HT1080 (cell line): ENCODE results near the gene MCOLN2. TPM values are rescaled to one million over a fixed set of nuclear protein-coding genes. Genes with fewer than 3 reads are reported as not detected.
A peak's percentile ranks its signal among the peaks of the same experiment; 100 is the strongest.
"Not testable (repeated sequence)": the region's sequence is repeated elsewhere in the genome, so short reads cannot be mapped to it uniquely, and the experiment has no call there.

ENCODE experiments used
- DNase-seq: peaks from one replicate; pipeline ENCODE4 v3.0.0-alpha.2; 2015; ENCODE audit warnings: low read depth
- total RNA-seq: library from RNA; depleted of rRNA; stranded (reverse); fragments of >200 nt; shearing (Covaris generic); gene quantifications from 2 replicates; pipeline ENCODE4 v1.2.3, GENCODE V29; 2014

Gene MCOLN2
- total RNA-seq, 1 experiment from 2014 or later, result 14.9 TPM

DNA sequence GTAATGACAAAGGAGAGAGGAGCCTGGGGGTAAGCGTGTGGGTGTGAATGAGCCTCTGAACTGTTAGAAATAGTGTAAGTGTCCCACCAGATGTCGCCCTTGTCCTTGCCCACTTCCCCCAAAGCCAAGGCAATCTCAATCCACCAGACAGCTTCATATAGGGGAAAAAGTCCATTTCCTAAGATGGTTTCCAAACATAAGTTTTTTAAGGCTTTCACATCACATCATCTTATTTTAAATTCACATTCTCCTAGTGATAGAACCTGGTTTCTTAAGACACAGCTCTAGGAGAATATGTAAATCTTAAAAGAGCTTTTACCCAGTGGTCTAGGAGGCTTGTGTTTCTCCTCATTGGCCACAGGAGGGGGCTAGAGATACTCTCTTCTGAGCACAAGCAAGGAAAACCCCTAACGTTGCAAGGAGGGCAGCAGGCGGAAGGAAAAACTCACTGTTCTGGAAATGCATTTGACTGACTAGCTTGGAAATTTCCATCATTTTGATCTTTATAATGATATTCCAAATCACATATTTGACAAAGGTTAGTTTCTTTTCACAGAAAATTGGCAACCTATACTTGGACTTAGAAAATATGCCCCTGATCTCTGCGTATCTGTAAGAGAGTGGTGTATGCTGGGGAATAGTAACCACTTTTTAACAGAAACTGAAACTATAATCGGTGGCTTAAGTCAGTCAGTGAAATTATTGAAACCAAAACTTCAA lies 52.0 kb downstream of the MCOLN2 start:
- DNase-seq, result peak; percentile 80

- no peak for DNase-seq
Measured at GRCh38 chr1:84941843-84942242, 55.1 kb downstream of the MCOLN2 start.

GRCh38 chr1:84940481-84940880 lies 56.4 kb downstream of the MCOLN2 start:
- peak; percentile 69 for DNase-seq

DNA sequence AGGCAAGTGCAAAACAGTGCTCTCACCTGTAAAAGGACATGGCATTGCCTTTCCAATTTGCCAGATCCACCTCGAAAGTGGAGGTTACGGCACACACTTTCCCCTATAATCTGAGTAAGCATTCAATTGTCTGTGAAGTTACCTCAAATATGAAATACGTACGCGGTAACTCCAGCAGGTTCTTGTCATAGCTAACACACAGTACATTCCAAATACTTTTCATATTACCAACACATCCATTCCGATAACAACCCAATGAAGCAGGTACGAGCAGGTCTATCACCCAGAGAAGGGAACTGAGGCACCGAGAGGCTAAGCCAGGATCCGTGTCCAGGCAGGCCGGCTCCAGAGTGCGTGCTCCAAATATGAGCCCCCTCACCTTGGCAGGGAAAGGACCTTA lies 57.2 kb downstream of the MCOLN2 start:
- DNase-seq, result no peak

DNA sequence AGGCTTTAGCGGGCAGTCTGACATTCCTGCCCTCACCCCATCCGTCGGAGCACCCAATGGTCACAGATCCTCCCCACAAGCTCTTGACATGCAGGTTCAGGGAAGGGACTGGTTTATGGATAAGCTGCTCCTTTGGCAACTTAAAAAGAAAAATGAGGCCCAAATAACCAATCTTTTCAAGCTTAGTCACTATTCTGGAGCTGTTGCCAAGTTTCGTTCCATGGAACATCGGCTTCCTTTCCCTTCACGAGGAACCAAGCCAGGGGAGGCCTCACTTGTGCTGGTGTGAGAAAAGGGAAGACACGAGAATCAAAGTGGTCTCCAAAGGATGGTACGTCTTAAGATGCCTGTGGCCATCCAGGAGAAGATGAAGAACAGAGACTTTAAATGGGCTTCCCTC lies 57.8 kb downstream of the MCOLN2 start:
- no peak for DNase-seq

DNA sequence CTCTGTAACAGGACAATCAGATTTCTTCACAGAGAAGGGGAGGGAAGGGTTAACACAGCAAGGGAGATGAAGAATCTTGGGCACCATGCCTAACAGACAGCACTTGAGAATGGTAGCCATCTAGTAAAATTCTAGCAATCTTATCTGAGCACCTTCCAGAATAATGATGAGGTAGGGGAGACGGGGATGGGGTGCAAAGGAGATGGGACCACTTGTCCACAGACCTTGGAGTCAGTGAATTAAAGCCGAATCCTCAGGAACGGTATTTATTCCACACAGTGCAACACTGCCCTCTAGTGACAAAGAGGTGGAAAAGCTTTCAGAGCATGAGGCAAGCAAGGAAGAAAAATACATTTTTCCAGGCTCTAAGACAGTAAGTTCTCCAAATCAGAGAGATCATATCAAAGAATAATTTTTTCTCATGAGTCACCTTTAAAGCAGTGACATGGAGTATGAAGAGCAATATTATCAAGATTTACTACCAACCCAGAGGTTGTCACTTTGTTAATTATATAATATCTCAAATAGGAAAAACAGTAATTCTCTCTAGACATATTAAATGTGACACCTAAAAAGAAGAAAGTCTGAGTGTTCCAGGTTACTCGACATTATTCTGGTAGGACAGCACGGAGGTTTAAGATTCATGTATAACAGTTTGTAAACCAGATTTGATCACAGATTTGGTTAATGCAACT lies 60.6 kb downstream of the MCOLN2 start:
- DNase-seq, result peak; percentile 27

GRCh38 chr1:84933011-84933611 lies 63.8 kb downstream of the MCOLN2 start:
- DNase-seq, result no peak

DNA sequence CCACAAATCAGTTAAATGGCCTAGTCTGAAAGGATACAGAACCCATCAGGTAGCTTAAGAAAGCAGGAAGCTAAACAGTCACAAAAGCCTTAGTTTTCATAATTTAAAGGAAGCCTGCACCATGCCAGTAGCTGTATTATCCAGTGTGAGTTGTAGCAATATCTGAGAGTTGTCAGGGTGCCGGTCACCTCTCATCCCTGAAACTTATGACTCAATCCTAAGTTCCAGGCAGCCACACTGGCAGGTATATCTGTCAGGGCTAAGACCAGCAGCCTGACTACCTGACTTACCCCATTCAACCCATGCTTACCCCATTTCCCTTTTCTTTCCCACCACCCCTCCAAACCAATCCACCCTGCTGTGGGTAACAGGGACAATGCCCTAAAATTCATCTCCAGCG lies 66.1 kb downstream of the MCOLN2 start:
- DNase-seq, result no peak

DNA sequence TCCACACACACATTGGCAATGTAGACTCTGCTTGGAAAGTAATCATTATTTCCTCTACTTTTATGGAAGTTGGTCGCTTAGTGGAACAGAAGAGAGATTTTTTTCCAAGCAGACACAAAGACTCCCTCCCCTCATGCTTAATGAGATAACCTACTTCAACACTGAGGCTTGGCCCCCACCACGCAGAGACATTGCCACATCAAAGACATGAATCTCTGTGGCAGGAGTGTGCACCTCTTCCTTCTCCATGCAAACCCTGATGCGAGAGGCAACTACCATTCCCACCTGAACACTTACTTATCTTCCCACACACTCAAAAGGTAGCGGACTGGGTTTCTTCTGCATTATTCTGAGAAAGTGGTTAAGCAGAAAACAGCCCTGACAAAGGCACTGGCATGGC lies 66.6 kb downstream of the MCOLN2 start:
- no peak for DNase-seq

DNA sequence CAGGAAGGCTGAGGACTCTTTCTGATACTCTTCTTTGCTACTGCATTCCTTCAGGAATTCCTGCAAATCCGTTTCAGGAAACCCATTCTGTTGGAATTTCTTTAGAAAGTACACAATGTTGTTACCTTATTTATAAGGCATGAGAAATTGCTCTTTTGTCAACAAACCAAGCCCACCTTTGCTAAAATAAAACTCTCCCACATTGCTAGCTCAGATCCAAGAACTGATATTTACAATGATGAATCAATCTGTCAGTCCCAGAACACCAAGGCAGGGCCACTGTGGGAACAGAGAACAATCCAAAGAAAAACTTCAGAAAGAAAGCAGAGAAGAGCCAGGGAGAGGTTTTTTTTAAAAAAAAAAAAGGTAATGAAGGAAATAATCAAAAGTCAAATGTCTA lies 67.3 kb downstream of the MCOLN2 start:
- DNase-seq, result no peak

GRCh38 chr1:84928979-84929378 lies 67.9 kb downstream of the MCOLN2 start:
- no peak for DNase-seq

GRCh38 chr1:84923317-84923716 lies 73.6 kb downstream of the MCOLN2 start:
- DNase-seq, result no peak

DNA sequence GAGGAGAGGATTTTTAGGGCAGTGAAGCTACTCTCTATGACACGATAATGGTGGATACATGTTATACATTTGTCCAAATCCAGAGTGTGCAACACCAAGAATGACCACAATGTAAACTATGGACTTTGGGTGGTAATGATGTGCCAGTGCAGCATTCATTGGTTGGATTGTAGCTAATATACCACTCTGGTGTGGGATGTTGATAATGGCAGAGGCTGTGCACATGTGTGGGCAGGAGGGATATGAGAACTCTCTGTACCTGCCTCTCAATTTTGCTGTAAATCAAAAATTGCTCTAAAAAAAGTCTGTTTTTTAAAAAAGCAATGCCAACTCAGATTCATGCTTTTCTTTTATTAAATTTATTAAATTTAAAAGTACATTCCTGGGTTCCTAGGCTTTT lies 76.8 kb downstream of the MCOLN2 start:
- no peak for DNase-seq

DNA sequence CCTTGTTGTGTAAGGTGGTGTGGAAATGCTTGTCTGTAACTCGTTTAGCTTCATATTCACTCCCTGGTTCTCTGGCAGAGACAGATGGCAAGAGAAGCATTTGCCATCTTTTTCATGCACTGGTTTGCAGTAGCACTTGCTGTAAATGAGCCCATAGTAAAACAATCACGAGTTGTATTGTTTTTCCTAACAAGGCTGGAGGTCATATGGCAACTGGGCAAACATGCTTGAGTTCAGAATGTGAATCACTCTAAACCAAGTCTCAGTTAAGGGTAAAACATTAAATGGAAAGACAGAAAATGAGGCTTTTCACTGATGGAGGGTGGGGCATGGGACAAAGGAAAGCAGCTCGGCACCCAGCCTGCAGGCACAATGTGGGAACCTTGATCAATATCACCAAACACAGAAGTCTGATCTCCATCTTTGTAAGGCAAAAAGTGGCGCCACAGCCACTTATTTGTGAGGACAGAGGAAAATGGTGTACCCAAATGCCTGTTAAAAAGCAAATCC lies 77.4 kb downstream of the MCOLN2 start:
- DNase-seq, result no peak

DNA sequence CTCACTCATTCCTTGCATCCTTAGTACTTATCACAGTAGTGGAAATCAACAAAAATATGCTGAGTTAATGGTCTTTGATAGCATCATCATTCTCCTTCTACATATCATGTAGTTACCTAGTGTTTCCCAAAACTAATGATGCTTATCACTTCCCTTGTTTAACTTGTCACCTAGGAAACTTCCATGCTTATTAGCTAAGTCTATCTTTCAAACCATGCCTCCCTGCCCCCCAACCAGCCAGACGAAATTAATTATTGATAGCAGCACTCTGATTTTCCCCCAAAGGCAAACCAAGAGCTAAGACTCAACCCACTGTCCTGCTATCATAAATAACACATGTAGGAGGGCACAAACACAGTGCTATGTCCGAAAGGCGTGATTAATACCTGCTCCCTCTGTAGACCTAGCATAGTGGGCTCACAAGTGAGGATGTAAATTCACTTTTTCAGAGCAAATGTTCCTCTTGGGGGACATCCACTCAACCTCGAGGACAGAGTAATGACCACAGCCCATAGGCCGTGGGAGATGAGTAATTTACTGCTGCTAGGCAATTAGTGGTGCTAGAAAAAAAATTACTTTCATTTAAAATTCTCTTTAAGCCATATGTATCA lies 78.1 kb downstream of the MCOLN2 start:
- no peak for DNase-seq

- no peak for DNase-seq
Measured at GRCh38 chr1:84916897-84917296, 80.0 kb downstream of the MCOLN2 start.

- DNase-seq, result no peak
Measured at GRCh38 chr1:84913555-84913892, 83.4 kb downstream of the MCOLN2 start.

GRCh38 chr1:84912726-84913554 lies 84.0 kb downstream of the MCOLN2 start:
- DNase-seq, result no peak

DNA sequence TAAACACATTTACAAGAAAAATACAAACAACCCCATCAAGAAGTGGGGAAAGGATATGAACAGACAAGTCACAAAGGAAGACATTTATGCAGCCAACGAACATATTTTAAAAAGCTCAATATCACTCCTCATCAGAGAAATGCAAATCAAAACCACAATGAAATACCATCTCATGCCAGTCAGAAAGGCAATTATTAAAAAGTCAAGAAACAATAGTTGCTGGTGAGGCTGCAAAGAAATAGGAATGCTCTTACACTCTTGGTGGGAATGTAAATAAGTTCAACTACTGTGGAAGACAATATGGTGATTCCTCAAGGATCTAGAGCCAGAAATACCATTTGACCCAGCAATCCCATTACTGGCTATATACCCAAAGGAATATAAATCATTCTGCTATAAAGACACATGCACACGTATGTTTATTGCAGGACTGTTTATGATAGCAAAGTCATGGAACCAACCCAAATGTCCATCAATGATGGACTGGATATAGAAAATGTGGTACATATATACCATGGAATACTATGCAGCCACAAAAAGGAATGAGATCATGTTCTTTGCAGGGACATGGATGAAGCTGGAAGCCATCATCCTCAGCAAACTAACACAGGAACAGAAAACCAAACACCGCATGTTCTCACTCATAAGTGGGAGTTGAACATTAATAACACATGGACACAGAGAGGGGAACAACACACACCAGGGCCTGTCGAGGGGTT lies 88.0 kb downstream of the MCOLN2 start:
- DNase-seq, result not testable (repeated sequence)

- peak; percentile 68 for DNase-seq
Measured at GRCh38 chr1:84907095-84907827, 89.7 kb downstream of the MCOLN2 start.
